ENCODE results near the gene PCDH9. TPM values are rescaled to one million over a fixed set of nuclear protein-coding genes. Genes with fewer than 3 reads are reported as not detected.

Gene PCDH9
- total RNA-seq, 1 donor from 2014 or later = 6.8 TPM

- H3K36me3 ChIP-seq (ENCODE audit: control insufficient read depth in 3 of 3, insufficient read depth in 3 of 3, low read length in 3 of 3) = no peaks in the 10 kb centered on the region
- H3K27me3 ChIP-seq (ENCODE audit: control insufficient read depth in 3 of 3, insufficient read depth in 3 of 3, low read length in 3 of 3) = no peaks in the 10 kb centered on the region
- H3K9ac ChIP-seq (ENCODE audit: low read depth in 1 of 3, low read length in 3 of 3) = no peak overlapping the region
- H3K4me3 ChIP-seq (ENCODE audit: low read length in 3 of 3) = no peak overlapping the region
- no peaks in the 10 kb centered on the region for H3K4me1 ChIP-seq (ENCODE audit: control insufficient read depth in 3 of 3, insufficient read depth in 3 of 3, low read length in 3 of 3)
- H3K9me3 ChIP-seq (ENCODE audit: control insufficient read depth in 3 of 3, low read length in 3 of 3) = no peaks in the 10 kb centered on the region
- H3K27ac ChIP-seq (ENCODE audit: low read depth, low read length) = no peak overlapping the region
Observed at GRCh38 chr13:66459143-66459542, 771.0 kb downstream of the PCDH9 start.

- Histone ChIP-seq H3K4me1 (ENCODE audit: control insufficient read depth in 3 of 3, insufficient read depth in 3 of 3, low read length in 3 of 3) (no peaks in the 10 kb centered on the region), H3K4me3 (ENCODE audit: low read length in 3 of 3) (no peak overlapping the region), H3K9ac (ENCODE audit: low read depth in 1 of 3, low read length in 3 of 3) (no peak overlapping the region), H3K27me3 (ENCODE audit: control insufficient read depth in 3 of 3, insufficient read depth in 3 of 3, low read length in 3 of 3) (no peaks in the 10 kb centered on the region), H3K36me3 (ENCODE audit: control insufficient read depth in 3 of 3, insufficient read depth in 3 of 3, low read length in 3 of 3) (no peaks in the 10 kb centered on the region), H3K27ac (ENCODE audit: low read depth, low read length) (no peak overlapping the region), H3K9me3 (ENCODE audit: control insufficient read depth in 3 of 3, low read length in 3 of 3) (no peaks in the 10 kb centered on the region)
Observed at GRCh38 chr13:66446413-66446812, 783.7 kb downstream of the PCDH9 start.

- no peak overlapping the region for H3K4me3 ChIP-seq (ENCODE audit: low read length in 3 of 3)
- no peaks in the 10 kb centered on the region for H3K27me3 ChIP-seq (ENCODE audit: control insufficient read depth in 3 of 3, insufficient read depth in 3 of 3, low read length in 3 of 3)
- no peak overlapping the region for H3K9ac ChIP-seq (ENCODE audit: low read depth in 1 of 3, low read length in 3 of 3)
- no peaks in the 10 kb centered on the region for H3K9me3 ChIP-seq (ENCODE audit: control insufficient read depth in 3 of 3, low read length in 3 of 3)
- H3K4me1 ChIP-seq (ENCODE audit: control insufficient read depth in 3 of 3, insufficient read depth in 3 of 3, low read length in 3 of 3) = no peaks in the 10 kb centered on the region
- no peaks in the 10 kb centered on the region for H3K36me3 ChIP-seq (ENCODE audit: control insufficient read depth in 3 of 3, insufficient read depth in 3 of 3, low read length in 3 of 3)
- H3K27ac ChIP-seq (ENCODE audit: low read depth, low read length) = no peak overlapping the region
Observed at GRCh38 chr13:66443926-66444325, 786.2 kb downstream of the PCDH9 start.

- Histone ChIP-seq H3K9ac (ENCODE audit: low read depth in 1 of 3, low read length in 3 of 3) (no peak overlapping the region), H3K36me3 (ENCODE audit: control insufficient read depth in 3 of 3, insufficient read depth in 3 of 3, low read length in 3 of 3) (no peaks in the 10 kb centered on the region), H3K27me3 (ENCODE audit: control insufficient read depth in 3 of 3, insufficient read depth in 3 of 3, low read length in 3 of 3) (no peaks in the 10 kb centered on the region), H3K27ac (ENCODE audit: low read depth, low read length) (no peak overlapping the region), H3K9me3 (ENCODE audit: control insufficient read depth in 3 of 3, low read length in 3 of 3) (no peaks in the 10 kb centered on the region), H3K4me3 (ENCODE audit: low read length in 3 of 3) (no peak overlapping the region), H3K4me1 (ENCODE audit: control insufficient read depth in 3 of 3, insufficient read depth in 3 of 3, low read length in 3 of 3) (no peaks in the 10 kb centered on the region)
Observed at GRCh38 chr13:66440938-66441337, 789.2 kb downstream of the PCDH9 start.

- Histone ChIP-seq H3K27me3 (ENCODE audit: control insufficient read depth in 3 of 3, insufficient read depth in 3 of 3, low read length in 3 of 3) (no peaks in the 10 kb centered on the region), H3K4me1 (ENCODE audit: control insufficient read depth in 3 of 3, insufficient read depth in 3 of 3, low read length in 3 of 3) (no peaks in the 10 kb centered on the region), H3K9ac (ENCODE audit: low read depth in 1 of 3, low read length in 3 of 3) (no peak overlapping the region), H3K36me3 (ENCODE audit: control insufficient read depth in 3 of 3, insufficient read depth in 3 of 3, low read length in 3 of 3) (no peaks in the 10 kb centered on the region), H3K9me3 (ENCODE audit: control insufficient read depth in 3 of 3, low read length in 3 of 3) (no peaks in the 10 kb centered on the region), H3K4me3 (ENCODE audit: low read length in 3 of 3) (no peak overlapping the region), H3K27ac (ENCODE audit: low read depth, low read length) (no peak overlapping the region)
Observed at GRCh38 chr13:66430728-66431127, 799.4 kb downstream of the PCDH9 start.

GRCh38 chr13:66430269-66430668, 799.9 kb downstream of the PCDH9 start:
- Histone ChIP-seq H3K9ac (ENCODE audit: low read depth in 1 of 3, low read length in 3 of 3) (no peak overlapping the region), H3K4me3 (ENCODE audit: low read length in 3 of 3) (no peak overlapping the region), H3K9me3 (ENCODE audit: control insufficient read depth in 3 of 3, low read length in 3 of 3) (no peaks in the 10 kb centered on the region), H3K36me3 (ENCODE audit: control insufficient read depth in 3 of 3, insufficient read depth in 3 of 3, low read length in 3 of 3) (no peaks in the 10 kb centered on the region), H3K27ac (ENCODE audit: low read depth, low read length) (no peak overlapping the region), H3K27me3 (ENCODE audit: control insufficient read depth in 3 of 3, insufficient read depth in 3 of 3, low read length in 3 of 3) (no peaks in the 10 kb centered on the region), H3K4me1 (ENCODE audit: control insufficient read depth in 3 of 3, insufficient read depth in 3 of 3, low read length in 3 of 3) (no peaks in the 10 kb centered on the region)

GRCh38 chr13:66429156-66429555, 801.0 kb downstream of the PCDH9 start:
- Histone ChIP-seq H3K9ac (ENCODE audit: low read depth in 1 of 3, low read length in 3 of 3) (no peak overlapping the region), H3K4me3 (ENCODE audit: low read length in 3 of 3) (no peak overlapping the region), H3K9me3 (ENCODE audit: control insufficient read depth in 3 of 3, low read length in 3 of 3) (no peaks in the 10 kb centered on the region), H3K36me3 (ENCODE audit: control insufficient read depth in 3 of 3, insufficient read depth in 3 of 3, low read length in 3 of 3) (no peaks in the 10 kb centered on the region), H3K27me3 (ENCODE audit: control insufficient read depth in 3 of 3, insufficient read depth in 3 of 3, low read length in 3 of 3) (no peaks in the 10 kb centered on the region), H3K4me1 (ENCODE audit: control insufficient read depth in 3 of 3, insufficient read depth in 3 of 3, low read length in 3 of 3) (no peaks in the 10 kb centered on the region), H3K27ac (ENCODE audit: low read depth, low read length) (no peak overlapping the region)

- Histone ChIP-seq H3K9me3 (ENCODE audit: control insufficient read depth in 3 of 3, low read length in 3 of 3) (no peaks in the 10 kb centered on the region), H3K27me3 (ENCODE audit: control insufficient read depth in 3 of 3, insufficient read depth in 3 of 3, low read length in 3 of 3) (no peaks in the 10 kb centered on the region), H3K36me3 (ENCODE audit: control insufficient read depth in 3 of 3, insufficient read depth in 3 of 3, low read length in 3 of 3) (no peaks in the 10 kb centered on the region)
Observed at GRCh38 chr13:66427458-66427861, 802.7 kb downstream of the PCDH9 start.

GRCh38 chr13:66425741-66426140, 804.4 kb downstream of the PCDH9 start:
- Histone ChIP-seq H3K4me1 (ENCODE audit: control insufficient read depth in 3 of 3, insufficient read depth in 3 of 3, low read length in 3 of 3) (no peaks in the 10 kb centered on the region), H3K27ac (ENCODE audit: low read depth, low read length) (no peak overlapping the region), H3K9ac (ENCODE audit: low read depth in 1 of 3, low read length in 3 of 3) (no peak overlapping the region)

More at GRCh38 chr13:66427458-66427861, 802.7 kb downstream of the PCDH9 start:
- Histone ChIP-seq H3K27ac (ENCODE audit: low read depth, low read length) (no peak overlapping the region), H3K9ac (ENCODE audit: low read depth in 1 of 3, low read length in 3 of 3) (no peak overlapping the region), H3K4me3 (ENCODE audit: low read length in 3 of 3) (no peak overlapping the region), H3K4me1 (ENCODE audit: control insufficient read depth in 3 of 3, insufficient read depth in 3 of 3, low read length in 3 of 3) (no peaks in the 10 kb centered on the region)

GRCh38 chr13:66424422-66424821, 805.7 kb downstream of the PCDH9 start:
- H3K27ac ChIP-seq (ENCODE audit: low read depth, low read length) = no peak overlapping the region
- H3K36me3 ChIP-seq (ENCODE audit: control insufficient read depth in 3 of 3, insufficient read depth in 3 of 3, low read length in 3 of 3) = no peaks in the 10 kb centered on the region
- no peaks in the 10 kb centered on the region for H3K4me1 ChIP-seq (ENCODE audit: control insufficient read depth in 3 of 3, insufficient read depth in 3 of 3, low read length in 3 of 3)
- H3K9ac ChIP-seq (ENCODE audit: low read depth in 1 of 3, low read length in 3 of 3) = no peak overlapping the region
- no peaks in the 10 kb centered on the region for H3K9me3 ChIP-seq (ENCODE audit: control insufficient read depth in 3 of 3, low read length in 3 of 3)
- no peak overlapping the region for H3K4me3 ChIP-seq (ENCODE audit: low read length in 3 of 3)
- no peaks in the 10 kb centered on the region for H3K27me3 ChIP-seq (ENCODE audit: control insufficient read depth in 3 of 3, insufficient read depth in 3 of 3, low read length in 3 of 3)

More at GRCh38 chr13:66425741-66426140, 804.4 kb downstream of the PCDH9 start:
- Histone ChIP-seq H3K27me3 (ENCODE audit: control insufficient read depth in 3 of 3, insufficient read depth in 3 of 3, low read length in 3 of 3) (no peaks in the 10 kb centered on the region), H3K9me3 (ENCODE audit: control insufficient read depth in 3 of 3, low read length in 3 of 3) (no peaks in the 10 kb centered on the region), H3K36me3 (ENCODE audit: control insufficient read depth in 3 of 3, insufficient read depth in 3 of 3, low read length in 3 of 3) (no peaks in the 10 kb centered on the region), H3K4me3 (ENCODE audit: low read length in 3 of 3) (no peak overlapping the region)

GRCh38 chr13:66415444-66415843, 814.7 kb downstream of the PCDH9 start:
- Histone ChIP-seq H3K4me1 (ENCODE audit: control insufficient read depth in 3 of 3, insufficient read depth in 3 of 3, low read length in 3 of 3) (no peaks in the 10 kb centered on the region), H3K9me3 (ENCODE audit: control insufficient read depth in 3 of 3, low read length in 3 of 3) (no peaks in the 10 kb centered on the region), H3K27me3 (ENCODE audit: control insufficient read depth in 3 of 3, insufficient read depth in 3 of 3, low read length in 3 of 3) (no peaks in the 10 kb centered on the region), H3K9ac (ENCODE audit: low read depth in 1 of 3, low read length in 3 of 3) (no peak overlapping the region), H3K4me3 (ENCODE audit: low read length in 3 of 3) (no peak overlapping the region), H3K27ac (ENCODE audit: low read depth, low read length) (no peak overlapping the region), H3K36me3 (ENCODE audit: control insufficient read depth in 3 of 3, insufficient read depth in 3 of 3, low read length in 3 of 3) (no peaks in the 10 kb centered on the region)
